Hematopoietic multipotent progenitor cell treated with erythropoietin and hydrocortisone succinate and interleukin-3 and kit ligand, for 4 days (in vitro differentiated cells): ENCODE measurements around the gene USP31.
A peak's percentile ranks its signal among the peaks of the same experiment; 100 is the strongest.

Source experiments
- DNase-seq: peaks from one replicate; pipeline ENCODE4 v3.0.0-alpha.2; 2015

Gene USP31

GRCh38 chr16:23059433-23059832, 89.8 kb downstream of the USP31 start:
- no peak for DNase-seq

- DNase-seq, result no peak
Measured at GRCh38 chr16:23058576-23058975, 90.7 kb downstream of the USP31 start.

DNA sequence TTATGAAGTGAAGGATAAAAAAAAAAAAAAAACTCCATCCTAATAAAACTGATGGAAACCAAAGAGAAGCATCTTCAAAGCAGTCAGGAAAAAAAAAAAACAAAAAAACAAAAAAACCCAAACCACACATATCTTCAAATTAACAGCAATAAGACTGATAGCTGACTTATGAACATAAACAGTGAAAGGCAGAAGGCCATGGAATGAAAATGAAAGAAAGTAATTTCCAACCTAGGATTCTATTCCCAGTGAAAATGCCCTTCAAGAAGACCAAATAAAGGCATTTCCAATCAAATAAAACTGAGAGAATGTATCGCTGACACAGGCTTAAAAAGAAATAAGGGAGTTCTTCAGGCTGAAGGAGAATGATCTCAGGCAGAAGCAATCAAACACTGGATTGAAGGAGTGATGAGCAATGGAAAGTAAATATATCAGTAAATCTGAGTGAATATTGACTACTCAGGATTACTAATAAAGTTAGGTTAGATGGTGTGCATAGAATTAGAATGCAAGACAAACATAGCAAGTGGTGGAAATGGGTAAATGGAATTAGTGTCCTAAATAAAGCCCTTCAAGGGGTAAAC, 92.1 kb downstream of the USP31 start:
- no peak for DNase-seq

DNA sequence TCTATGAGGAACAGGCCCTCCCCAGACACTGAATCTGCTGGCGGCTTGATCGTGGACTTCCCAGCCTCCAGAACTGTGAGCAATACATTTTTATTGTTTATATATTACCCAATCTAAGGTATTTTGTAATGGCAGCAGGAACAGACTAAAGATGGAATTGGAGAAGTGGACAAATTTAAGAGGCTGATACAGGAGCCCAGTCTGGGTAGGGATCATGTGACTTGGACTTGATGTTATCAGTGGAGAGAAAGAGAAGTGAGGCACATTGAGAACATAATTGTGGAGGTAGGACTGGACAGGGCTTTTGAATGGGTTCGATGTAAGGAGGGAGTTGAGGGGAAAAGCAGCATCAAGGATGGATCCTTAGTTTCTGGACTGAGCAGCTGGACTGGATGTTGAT, 93.8 kb downstream of the USP31 start:
- DNase-seq, result no peak

DNA sequence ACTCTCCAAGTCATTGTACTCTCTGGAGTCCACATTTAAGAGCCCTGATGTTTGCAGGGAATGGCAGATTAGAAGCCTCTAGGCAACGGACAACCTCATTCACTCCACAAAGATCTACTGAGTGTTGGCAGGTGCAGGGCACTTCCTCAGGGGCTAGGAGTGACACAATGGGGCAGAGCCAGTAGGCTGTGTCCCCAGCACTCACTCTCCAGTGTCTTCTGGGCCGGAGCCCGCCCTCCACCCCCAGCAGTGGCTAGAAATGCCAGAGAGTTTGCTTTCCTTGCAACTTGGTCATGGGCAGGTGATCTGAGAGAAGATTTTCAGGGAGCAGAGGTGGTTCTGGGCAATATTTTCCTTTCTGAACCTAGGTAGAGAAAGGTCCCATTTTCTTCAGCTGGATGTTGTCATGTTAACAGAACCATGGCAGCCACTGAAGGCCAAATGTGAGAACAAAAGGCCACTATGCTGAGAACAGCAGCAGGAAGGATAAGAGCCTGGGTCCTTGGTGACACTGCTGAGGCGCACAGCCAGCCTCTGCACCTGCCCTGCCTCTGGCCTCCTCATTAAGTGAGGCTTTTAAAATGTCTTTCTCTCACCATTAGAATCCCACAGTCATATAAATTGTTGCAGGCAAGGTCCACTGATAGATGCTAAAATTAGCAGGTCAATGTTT, 96.2 kb downstream of the USP31 start:
- no peak for DNase-seq

DNA sequence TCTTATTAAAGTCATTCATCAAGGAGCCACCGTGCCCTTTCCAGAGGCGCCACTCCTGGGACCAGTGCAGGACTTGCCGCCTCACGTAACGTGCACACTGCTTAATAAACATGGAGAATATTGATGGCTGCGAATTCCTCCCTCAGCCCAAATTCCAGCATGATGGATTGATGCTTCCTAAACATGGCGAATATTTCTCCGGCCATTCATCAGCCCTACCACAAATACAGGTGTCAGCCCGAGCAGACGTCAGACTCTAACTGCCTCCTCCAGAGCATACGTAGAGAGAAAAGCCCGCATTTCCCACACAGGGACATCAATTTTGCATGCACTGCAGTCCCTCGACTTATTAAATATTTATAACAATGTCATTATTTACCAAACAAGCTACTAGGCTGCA, 97.0 kb downstream of the USP31 start:
- DNase-seq, result no peak

GRCh38 chr16:23051587-23051986, 97.7 kb downstream of the USP31 start:
- DNase-seq, result no peak

DNA sequence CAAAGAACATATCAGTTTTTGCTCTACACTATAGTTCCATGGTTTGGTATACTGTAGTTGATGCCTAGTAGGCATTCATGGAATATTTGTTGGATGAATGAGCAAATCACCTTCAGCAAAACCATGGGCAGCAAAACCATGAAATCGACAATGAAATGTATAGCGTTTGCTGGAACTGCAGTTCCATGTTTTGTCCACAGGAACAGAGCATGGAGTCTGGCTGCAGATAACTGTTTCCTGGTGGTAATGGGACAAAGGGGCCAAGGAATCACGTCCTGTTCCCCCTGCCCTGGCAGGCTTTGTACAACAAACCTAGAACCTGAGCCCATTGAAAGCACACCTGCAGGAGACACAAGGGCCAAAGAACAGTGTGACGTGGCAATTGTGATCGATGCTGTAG, 101.1 kb downstream of the USP31 start:
- no peak for DNase-seq

GRCh38 chr16:23045025-23045424, 104.2 kb downstream of the USP31 start:
- DNase-seq, result no peak

DNA sequence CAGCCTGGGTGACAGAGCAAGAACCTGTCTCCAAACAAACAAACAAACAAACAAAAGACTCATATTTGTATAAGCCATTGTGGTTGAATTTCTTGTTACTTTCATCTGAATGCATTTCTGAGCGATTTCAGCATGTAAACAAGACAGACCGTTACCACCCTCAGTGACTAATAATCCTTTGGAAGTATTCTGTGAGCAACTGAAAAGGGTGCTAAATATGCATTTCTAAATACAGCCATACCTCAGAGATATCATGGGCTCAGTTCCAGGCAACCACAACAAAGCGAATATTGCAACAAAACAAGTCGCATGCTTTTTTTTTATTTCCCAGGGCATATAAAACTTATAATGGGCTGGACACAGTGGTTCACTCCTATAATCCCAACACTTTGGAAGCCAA, 109.0 kb downstream of the USP31 start:
- DNase-seq, result no peak

GRCh38 chr16:23039118-23039517, 110.1 kb downstream of the USP31 start:
- DNase-seq, result no peak

DNA sequence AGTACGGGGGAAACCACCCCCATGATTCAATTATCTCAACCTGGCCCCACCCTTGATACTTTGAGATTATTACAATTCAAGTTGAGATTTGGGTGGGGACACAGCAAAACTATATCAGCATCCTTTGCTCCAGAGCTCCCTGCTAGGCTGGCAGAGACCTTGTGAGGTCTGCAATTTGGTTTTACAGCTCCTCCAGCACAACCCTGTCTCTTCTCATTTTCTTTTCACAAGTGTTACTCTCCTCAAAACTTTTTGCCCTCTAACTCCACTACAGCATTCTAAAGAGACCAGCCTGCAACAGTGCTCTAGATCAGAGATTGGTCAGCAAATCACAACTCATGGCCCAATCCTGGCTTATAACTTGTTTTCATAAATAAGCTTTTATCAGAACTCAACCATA, 114.0 kb downstream of the USP31 start:
- DNase-seq, result no peak

GRCh38 chr16:23031508-23032098, 117.6 kb downstream of the USP31 start:
- DNase-seq, result no peak

DNA sequence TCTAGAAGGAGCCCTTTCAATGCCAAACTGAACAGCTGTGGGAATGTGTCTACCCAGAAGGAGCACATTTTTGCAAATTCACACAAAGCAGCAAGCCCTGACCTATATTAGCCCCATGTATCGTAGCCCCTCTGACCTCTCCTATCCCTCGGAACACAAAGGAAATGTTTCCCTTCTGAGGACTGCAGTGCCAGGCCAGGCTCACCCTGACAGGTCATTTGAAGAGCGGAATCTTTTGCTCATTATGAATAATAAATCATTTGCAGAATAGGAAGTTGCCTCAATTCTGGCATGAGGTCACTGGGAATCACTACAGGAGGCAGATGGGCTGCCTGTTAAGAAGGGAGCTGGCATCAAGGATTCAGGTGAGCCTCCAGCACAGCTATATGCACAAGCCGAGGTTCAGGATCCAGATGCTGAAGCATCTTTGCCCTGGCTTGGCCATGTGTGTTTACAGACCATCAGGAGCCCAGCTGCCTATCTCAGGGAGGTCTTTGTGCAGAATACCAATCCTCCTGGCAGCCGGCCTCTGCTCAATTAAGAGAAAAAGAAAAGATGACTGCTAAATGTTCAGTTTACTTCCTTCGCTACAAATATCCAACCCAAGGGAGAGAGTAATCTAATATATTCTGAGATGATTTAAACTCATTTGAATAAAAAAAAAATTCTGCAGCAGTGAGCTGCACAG, 119.4 kb downstream of the USP31 start:
- DNase-seq, result no peak

GRCh38 chr16:23027386-23027785, 121.9 kb downstream of the USP31 start:
- DNase-seq, result no peak

- peak; percentile 29 for DNase-seq
Measured at GRCh38 chr16:23026784-23027362, 122.4 kb downstream of the USP31 start.

GRCh38 chr16:23025692-23026307, 123.5 kb downstream of the USP31 start:
- no peak for DNase-seq

- no peak for DNase-seq
Measured at GRCh38 chr16:23024044-23024443, 125.2 kb downstream of the USP31 start.

- no peak for DNase-seq
Measured at GRCh38 chr16:23020084-23020483, 129.2 kb downstream of the USP31 start.

DNA sequence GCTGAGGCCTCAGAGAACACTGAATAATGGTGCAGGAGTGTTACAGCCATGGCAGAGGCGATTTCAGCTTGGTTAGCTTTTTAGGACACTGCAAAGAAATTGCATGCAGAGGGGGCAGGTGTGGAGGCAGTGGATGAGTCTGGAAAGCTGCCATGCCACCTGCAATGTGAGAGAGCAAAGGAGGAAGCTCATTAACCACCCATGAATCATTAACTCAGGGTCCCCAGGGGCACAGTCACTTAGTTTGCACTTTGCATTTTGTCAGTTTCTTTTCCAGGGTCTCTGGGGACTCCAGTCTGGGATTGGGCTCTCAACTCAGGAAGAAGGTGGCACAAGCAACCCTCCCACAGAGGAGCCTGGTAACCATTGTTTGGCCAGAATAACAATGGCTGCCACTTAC, 132.9 kb downstream of the USP31 start:
- DNase-seq, result no peak

- DNase-seq, result no peak
Measured at GRCh38 chr16:23015580-23015979, 133.7 kb downstream of the USP31 start.

- no peak for DNase-seq
Measured at GRCh38 chr16:23014592-23014991, 134.7 kb downstream of the USP31 start.
